ENCODE results near the gene CFAP61.
"Not testable (repeated sequence)": the region's sequence is repeated elsewhere in the genome, so short reads cannot be mapped to it uniquely, and the experiment has no call there.

The CFAP61 gene

GRCh38 chr20:20312562-20312961 lies 260.2 kb downstream of the CFAP61 start:
- FAIRE-seq, result no peak
- DNase-seq (ENCODE audit: insufficient read length, low spot score), result no peak

GRCh38 chr20:20317195-20317594 lies 264.9 kb downstream of the CFAP61 start:
- DNase-seq (ENCODE audit: insufficient read length, low spot score) (no peak), FAIRE-seq (no peak)

GRCh38 chr20:20317621-20318364 lies 265.5 kb downstream of the CFAP61 start:
- DNase-seq (ENCODE audit: insufficient read length, low spot score) (no peak), FAIRE-seq (no peak)

- FAIRE-seq (no peak), DNase-seq (ENCODE audit: insufficient read length, low spot score) (no peak)
Measured at GRCh38 chr20:20318365-20319161, 266.2 kb downstream of the CFAP61 start.

GRCh38 chr20:20321134-20321533 lies 268.8 kb downstream of the CFAP61 start:
- DNase-seq (ENCODE audit: insufficient read length, low spot score) (no peak), FAIRE-seq (no peak)

- no peak for DNase-seq (ENCODE audit: insufficient read length, low spot score)
- no peak for FAIRE-seq
Measured at GRCh38 chr20:20321917-20322316, 269.6 kb downstream of the CFAP61 start.

GRCh38 chr20:20322912-20323311 lies 270.6 kb downstream of the CFAP61 start:
- FAIRE-seq (no peak), DNase-seq (ENCODE audit: insufficient read length, low spot score) (no peak)

GRCh38 chr20:20327746-20328145 lies 275.4 kb downstream of the CFAP61 start:
- FAIRE-seq (no peak), DNase-seq (ENCODE audit: insufficient read length, low spot score) (no peak)

GRCh38 chr20:20329564-20329963 lies 277.2 kb downstream of the CFAP61 start:
- no peak for DNase-seq (ENCODE audit: insufficient read length, low spot score)
- FAIRE-seq, result no peak

- FAIRE-seq, result no peak
- DNase-seq (ENCODE audit: insufficient read length, low spot score), result no peak
Measured at GRCh38 chr20:20331156-20331555, 278.8 kb downstream of the CFAP61 start.

GRCh38 chr20:20331817-20332216 lies 279.5 kb downstream of the CFAP61 start:
- no peak for FAIRE-seq
- no peak for DNase-seq (ENCODE audit: insufficient read length, low spot score)

- FAIRE-seq (no peak), DNase-seq (ENCODE audit: insufficient read length, low spot score) (no peak)
Measured at GRCh38 chr20:20333866-20334265, 281.5 kb downstream of the CFAP61 start.

GRCh38 chr20:20334489-20334888 lies 282.2 kb downstream of the CFAP61 start:
- no peak for FAIRE-seq
- no peak for DNase-seq (ENCODE audit: insufficient read length, low spot score)

GRCh38 chr20:20338133-20338730 lies 285.9 kb downstream of the CFAP61 start:
- DNase-seq (ENCODE audit: insufficient read length, low spot score) (no peak), FAIRE-seq (no peak)

GRCh38 chr20:20340443-20340842 lies 288.1 kb downstream of the CFAP61 start:
- FAIRE-seq, result no peak
- no peak for DNase-seq (ENCODE audit: insufficient read length, low spot score)

GRCh38 chr20:20341371-20341770 lies 289.0 kb downstream of the CFAP61 start:
- FAIRE-seq (no peak), DNase-seq (ENCODE audit: insufficient read length, low spot score) (no peak)

- no peak for DNase-seq (ENCODE audit: insufficient read length, low spot score)
- no peak for FAIRE-seq
Measured at GRCh38 chr20:20342066-20342465, 289.7 kb downstream of the CFAP61 start.

GRCh38 chr20:20343932-20344331 lies 291.6 kb downstream of the CFAP61 start:
- FAIRE-seq, result no peak
- no peak for DNase-seq (ENCODE audit: insufficient read length, low spot score)

GRCh38 chr20:20344476-20344875 lies 292.1 kb downstream of the CFAP61 start:
- no peak for DNase-seq (ENCODE audit: insufficient read length, low spot score)
- FAIRE-seq, result no peak

GRCh38 chr20:20353576-20353975 lies 301.2 kb downstream of the CFAP61 start:
- FAIRE-seq (no peak), DNase-seq (ENCODE audit: insufficient read length, low spot score) (no peak)

- peak; percentile 81 for FAIRE-seq
- DNase-seq (ENCODE audit: insufficient read length, low spot score), result not testable (repeated sequence)
Measured at GRCh38 chr20:20355503-20355902, 303.2 kb downstream of the CFAP61 start.

GRCh38 chr20:20358801-20359200 lies 306.5 kb downstream of the CFAP61 start:
- DNase-seq (ENCODE audit: insufficient read length, low spot score) (no peak), FAIRE-seq (no peak)
